ENCODE data around the gene LYPD6B. TPM values are rescaled to one million over a fixed set of nuclear protein-coding genes. Genes with fewer than 3 reads are reported as not detected.

The LYPD6B gene
- total RNA-seq, 1 donor: 0.18 TPM

- H3K4me3 ChIP-seq (ENCODE audit: low read depth, low read length): no peak overlapping the region
- no peak for DNase-seq (ENCODE audit: low read depth)
Measured at GRCh38 chr2:149175956-149176355, 137.5 kb downstream of the LYPD6B start.

GRCh38 chr2:149178612-149179011 lies 140.1 kb downstream of the LYPD6B start:
- no peak overlapping the region for H3K4me3 ChIP-seq (ENCODE audit: low read depth, low read length)
- no peak for DNase-seq (ENCODE audit: low read depth)
- TF ChIP-seq CTCF (IDR thresholded peaks at IDR 0.05; ENCODE audit: insufficient read depth, low read length): no peak

More at GRCh38 chr2:149175956-149176355, 137.5 kb downstream of the LYPD6B start:
- TF ChIP-seq CTCF (IDR thresholded peaks at IDR 0.05; ENCODE audit: insufficient read depth, low read length): no peak

GRCh38 chr2:149180226-149180875 lies 141.9 kb downstream of the LYPD6B start:
- no peak for TF ChIP-seq CTCF (IDR thresholded peaks at IDR 0.05; ENCODE audit: insufficient read depth, low read length)
- H3K4me3 ChIP-seq (ENCODE audit: low read depth, low read length): no peak overlapping the region
- no peak for DNase-seq (ENCODE audit: low read depth)

DNA sequence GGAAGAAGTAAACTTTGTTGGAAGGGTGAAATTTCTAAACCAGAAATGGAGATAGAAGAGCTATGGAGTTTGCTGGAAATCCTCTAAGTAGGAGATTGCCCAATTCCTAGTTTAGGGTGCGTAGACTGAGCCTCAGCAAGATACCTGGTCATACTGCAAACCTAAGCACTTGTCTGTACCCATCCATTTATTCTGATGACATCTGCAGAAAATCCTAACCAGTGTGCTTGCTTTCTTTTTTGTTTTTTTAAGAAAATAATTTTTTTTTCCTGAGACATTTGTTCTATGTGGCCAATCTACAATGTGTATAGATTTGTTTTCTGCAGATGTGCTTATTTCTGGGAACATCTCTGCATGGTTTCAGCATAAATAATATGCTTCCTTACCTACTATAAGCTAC lies 144.7 kb downstream of the LYPD6B start:
- TF ChIP-seq CTCF (IDR thresholded peaks at IDR 0.05; ENCODE audit: insufficient read depth, low read length): no peak
- H3K4me3 ChIP-seq (ENCODE audit: low read depth, low read length): no peak overlapping the region
- no peak for DNase-seq (ENCODE audit: low read depth)

DNA sequence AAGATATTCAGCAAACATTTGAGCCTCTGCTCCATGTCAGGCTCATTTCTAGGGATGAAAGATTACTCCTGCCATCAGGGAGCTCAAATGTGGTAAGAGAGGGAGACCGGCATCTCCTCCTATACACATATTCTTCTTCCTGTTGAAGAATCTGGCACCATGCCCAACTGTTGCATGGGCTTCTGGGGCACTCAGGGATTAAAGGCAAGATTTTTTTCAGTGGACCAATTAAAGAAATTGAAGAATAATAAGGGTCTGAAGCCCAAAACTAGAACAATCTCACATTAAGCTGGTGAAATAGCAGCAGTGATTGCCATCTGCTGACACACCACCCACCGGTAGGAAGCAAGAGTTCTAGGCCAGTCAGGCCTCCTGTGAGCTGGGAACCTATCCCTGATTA lies 146.5 kb downstream of the LYPD6B start:
- no peak for DNase-seq (ENCODE audit: low read depth)
- no peak for TF ChIP-seq CTCF (IDR thresholded peaks at IDR 0.05; ENCODE audit: insufficient read depth, low read length)
- no peak overlapping the region for H3K4me3 ChIP-seq (ENCODE audit: low read depth, low read length)

DNA sequence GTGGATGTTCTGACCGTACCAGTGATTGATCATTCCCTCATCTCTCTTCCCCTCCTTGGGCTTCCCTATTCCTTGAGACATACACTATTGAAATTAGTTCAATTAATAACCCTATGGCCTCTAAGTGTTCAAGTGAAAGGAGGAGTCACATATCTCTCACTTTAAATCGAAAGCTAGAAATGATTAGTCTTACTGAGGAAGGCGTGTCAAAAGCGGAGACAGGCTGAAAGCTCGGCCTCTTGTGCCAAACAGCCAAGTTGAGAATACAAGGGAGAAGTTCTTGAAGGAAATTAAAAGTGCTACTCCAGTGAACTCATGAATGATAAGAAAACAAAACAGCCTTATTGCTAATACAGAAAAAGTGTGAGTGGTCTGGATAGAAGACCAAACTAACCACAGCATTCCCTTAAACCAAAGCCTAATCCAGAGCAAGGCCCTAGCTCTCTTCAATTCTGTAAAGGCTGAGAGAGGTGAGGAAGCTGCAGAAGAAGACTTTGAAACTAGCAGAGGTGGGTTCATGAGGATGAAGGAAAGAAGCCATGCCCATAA lies 147.5 kb downstream of the LYPD6B start:
- no peak for TF ChIP-seq CTCF (IDR thresholded peaks at IDR 0.05; ENCODE audit: insufficient read depth, low read length)
- no peak overlapping the region for H3K4me3 ChIP-seq (ENCODE audit: low read depth, low read length)
- no peak for DNase-seq (ENCODE audit: low read depth)

GRCh38 chr2:149187057-149187456 lies 148.6 kb downstream of the LYPD6B start:
- no peak for DNase-seq (ENCODE audit: low read depth)
- TF ChIP-seq CTCF (IDR thresholded peaks at IDR 0.05; ENCODE audit: insufficient read depth, low read length): no peak

More at GRCh38 chr2:149187057-149187456, 148.6 kb downstream of the LYPD6B start:
- H3K4me3 ChIP-seq (ENCODE audit: low read depth, low read length): no peak overlapping the region
